H1 (cell line): ENCODE measurements around the gene POLL. TPM values are rescaled to one million over a fixed set of nuclear protein-coding genes. Genes with fewer than 3 reads are reported as not detected.
A peak's percentile ranks its signal among the peaks of the same experiment; 100 is the strongest.

ENCODE experiments used
- CTCF ChIA-PET: fragments of 300-600 bp; sonication (Branson Sonifier 250); formaldehyde crosslinking; loops from one replicate; lab custom pipeline; 2021; ENCODE audit not compliant: partially characterized antibody; lab: Charles Lee
- POLR2A ChIA-PET: fragments of 300-600 bp; sonication (Branson Sonifier 250); formaldehyde crosslinking; loops from one replicate; lab custom pipeline; 2021; ENCODE audit warnings: inconsistent platforms; ENCODE audit not compliant: partially characterized antibody; lab: Charles Lee
- DNase-seq, 2 experiments: peaks; one replicate each; pipeline versions ENCODE4 v3.0.0 to v3.0.0-alpha.2; 2010 to 2022; ENCODE audit warnings: low spot score in 2 of 2, low read depth in 1 of 2, mixed read lengths in 1 of 2
- FAIRE-seq: peaks from 2 replicates; lab custom pipeline; 2011; peaks lifted over from hg19 to GRCh38; lab: Jason Lieb, UNC
- H2AFZ ChIP-seq: 2 replicates; pipeline ENCODE4 v1.8.1; 2012; ENCODE audit warnings: low read length, inconsistent platforms
- H2AK5ac ChIP-seq: 2 replicates; pipeline ENCODE4 v1.6.1; 2013; ENCODE audit warnings: low read depth, low read length
- H2BK120ac ChIP-seq: replicated peaks from 2 replicates; pipeline ENCODE3; 2013; ENCODE audit warnings: low read depth, low read length, inconsistent platforms
- H2BK12ac ChIP-seq: 2 replicates; pipeline ENCODE4 v1.6.1; 2013; ENCODE audit warnings: low read depth, low read length
- H2BK15ac ChIP-seq: 2 replicates; pipeline ENCODE4 v1.6.1; 2013; ENCODE audit warnings: low read length
- H2BK20ac ChIP-seq: 2 replicates; pipeline ENCODE4 v1.6.1; 2013; ENCODE audit warnings: low read length
- H2BK5ac ChIP-seq: 2 replicates; pipeline ENCODE4 v1.6.1; 2013; ENCODE audit warnings: low read depth, low read length
- H3K14ac ChIP-seq: 2 replicates; pipeline ENCODE4 v1.6.1; 2013; ENCODE audit warnings: inconsistent platforms; ENCODE audit not compliant: insufficient read length
- H3K18ac ChIP-seq: 2 replicates; pipeline ENCODE4 v1.6.1; 2013; ENCODE audit warnings: low read length; ENCODE audit errors: extremely low read depth
- H3K23ac ChIP-seq: 2 replicates; pipeline ENCODE4 v1.6.1; 2013; ENCODE audit warnings: inconsistent platforms; ENCODE audit not compliant: insufficient read length
- H3K23me2 ChIP-seq: 2 replicates; pipeline ENCODE4 v1.6.1; 2013; ENCODE audit warnings: low read depth, low read length
- H3K27ac ChIP-seq: 2 replicates; pipeline ENCODE4 v1.6.1; 2011; ENCODE audit warnings: low read depth, low read length, inconsistent platforms
- H3K27me3 ChIP-seq, 4 experiments: replicated peaks in 1 of 4; 1 replicate in 1 of 4; 2 replicates in 3 of 4; pipeline versions ENCODE4 v1.6.1 to v1.8.1; 2011 to 2013; ENCODE audit warnings: low read length in 3 of 4, mild to moderate bottlenecking in 3 of 4, inconsistent platforms in 2 of 4, mixed read lengths in 2 of 4, moderate library complexity in 1 of 4; ENCODE audit not compliant: control insufficient read depth in 3 of 4, insufficient read depth in 3 of 4; ENCODE audit errors: extremely low read depth in 1 of 4
- H3K36me3 ChIP-seq, 4 experiments: 2 replicates each; pipeline versions ENCODE4 v1.6.1 to v1.8.1; 2011 to 2013; ENCODE audit warnings: mild to moderate bottlenecking in 4 of 4, low read length in 3 of 4, moderate library complexity in 2 of 4, control low read depth in 1 of 4, inconsistent platforms in 1 of 4; ENCODE audit not compliant: insufficient read depth in 4 of 4, control insufficient read depth in 2 of 4
- H3K4ac ChIP-seq: replicated peaks from 2 replicates; pipeline ENCODE3; 2013; ENCODE audit warnings: low read length, low read depth, mixed read lengths, inconsistent platforms; ENCODE audit not compliant: insufficient read length
- H3K4me1 ChIP-seq, 4 experiments: replicated peaks in 1 of 4; 1 replicate in 1 of 4; 2 replicates in 3 of 4; pipeline versions ENCODE4 v1.6.1 to v1.8.1; 2011 to 2013; ENCODE audit warnings: low read length in 3 of 4, inconsistent platforms in 2 of 4, mixed read lengths in 1 of 4; ENCODE audit not compliant: insufficient read depth in 4 of 4, control insufficient read depth in 3 of 4
- H3K4me2 ChIP-seq, 2 experiments: 2 replicates each; pipeline versions ENCODE4 v1.6.1 to v1.8.1; 2011 to 2013; ENCODE audit warnings: low read depth in 2 of 2, low read length in 2 of 2, control low read depth in 1 of 2, inconsistent platforms in 1 of 2, mild to moderate bottlenecking in 1 of 2; ENCODE audit not compliant: insufficient read depth in 1 of 2
- H3K4me3 ChIP-seq, 4 experiments: fragments of 200-600, 300-600 bp in 1 of 4; sonication (generic), shearing (Covaris generic), sonication (Bioruptor Twin) in 1 of 4; 2 replicates each; pipeline versions ENCODE4 v1.5.1 to v1.8.1; 2011 to 2016; ENCODE audit warnings: low read length in 4 of 4, low read depth in 3 of 4, control low read depth in 2 of 4, inconsistent platforms in 2 of 4, mild to moderate bottlenecking in 2 of 4, mixed read lengths in 1 of 4, moderate library complexity in 1 of 4; ENCODE audit not compliant: insufficient read depth in 2 of 4; ENCODE audit errors: extremely low read depth in 1 of 4
- H3K56ac ChIP-seq: replicated peaks from 2 replicates; pipeline ENCODE3; 2013; ENCODE audit warnings: low read depth, mild to moderate bottlenecking, mixed read lengths, low read length, inconsistent platforms; ENCODE audit not compliant: insufficient read length
- H3K79me1 ChIP-seq: 2 replicates; pipeline ENCODE4 v1.6.1; 2013; ENCODE audit warnings: low read depth, low read length, control low read depth
- H3K79me2 ChIP-seq, 2 experiments: 2 replicates each; pipeline versions ENCODE4 v1.6.1 to v1.8.1; 2012 to 2013; ENCODE audit warnings: low read length in 2 of 2, mild to moderate bottlenecking in 2 of 2, inconsistent platforms in 1 of 2; ENCODE audit not compliant: insufficient read depth in 2 of 2, control insufficient read depth in 1 of 2
- H3K9ac ChIP-seq, 4 experiments: replicated peaks in 1 of 4; 1 replicate in 1 of 4; 2 replicates in 3 of 4; pipeline versions ENCODE4 v1.6.1 to v1.8.1; 2011 to 2013; ENCODE audit warnings: low read depth in 3 of 4, low read length in 3 of 4, control low read depth in 2 of 4, mild to moderate bottlenecking in 2 of 4, moderate library complexity in 2 of 4, inconsistent platforms in 1 of 4; ENCODE audit errors: extremely low read depth in 1 of 4
- H3K9me3 ChIP-seq, 2 experiments: 2 replicates each; pipeline versions ENCODE4 v1.6.1 to v1.8.1; 2012 to 2013; ENCODE audit warnings: mild to moderate bottlenecking in 2 of 2, moderate library complexity in 2 of 2, control low read depth in 1 of 2, inconsistent platforms in 1 of 2, low read depth in 1 of 2, low read length in 1 of 2, mixed read lengths in 1 of 2; ENCODE audit not compliant: insufficient read depth in 2 of 2
- H4K20me1 ChIP-seq, 2 experiments: replicated peaks in 1 of 2; 2 replicates each; pipeline versions ENCODE3 to v1.8.1; 2011 to 2013; ENCODE audit warnings: inconsistent platforms in 2 of 2, low read length in 2 of 2, mild to moderate bottlenecking in 1 of 2; ENCODE audit not compliant: insufficient read depth in 2 of 2, control insufficient read depth in 1 of 2
- H4K5ac ChIP-seq: 2 replicates; pipeline ENCODE4 v1.6.1; 2013; ENCODE audit warnings: low read length, low read depth, mixed read lengths, inconsistent platforms; ENCODE audit not compliant: insufficient read length
- H4K8ac ChIP-seq: 2 replicates; pipeline ENCODE4 v1.8.0; 2013; ENCODE audit warnings: mild to moderate bottlenecking, moderate library complexity, low read length, inconsistent platforms; ENCODE audit not compliant: insufficient read depth; ENCODE audit errors: extremely low read depth
- H4K91ac ChIP-seq: replicated peaks from 2 replicates; pipeline ENCODE3; 2013; ENCODE audit warnings: low read length, mixed read lengths, inconsistent platforms; ENCODE audit not compliant: insufficient read length
- ASH2L ChIP-seq: fragments of 200-600, 300-600 bp; sonication (generic); IDR thresholded peaks from one replicate; pipeline ENCODE4 v1.7.1; 2017; ENCODE audit warnings: low read length
- EGR1 ChIP-seq: IDR thresholded peaks from 2 replicates; pipeline ENCODE4 v1.6.1; 2011; ENCODE audit warnings: low read depth, low read length, borderline replicate concordance
- HDAC6 ChIP-seq: IDR thresholded peaks from one replicate; pipeline ENCODE4 v1.7.1; 2012; ENCODE audit warnings: low read depth, mild to moderate bottlenecking, inconsistent platforms, low read length, moderate library complexity
- JUN ChIP-seq: IDR thresholded peaks from 2 replicates; pipeline ENCODE4 v1.6.1; 2011; ENCODE audit warnings: low read depth, mild to moderate bottlenecking, improper control_type of control experiment, low read length
- KDM1A ChIP-seq: fragments of 200-600, 300-600 bp; sonication (generic); IDR thresholded peaks from 2 replicates; pipeline ENCODE4 v1.7.1; 2016; ENCODE audit warnings: mild to moderate bottlenecking, low read length, borderline replicate concordance
- KDM5A ChIP-seq: fragments of 200-600 bp; IDR thresholded peaks from 2 replicates; pipeline ENCODE4 v1.7.1; 2012; ENCODE audit warnings: mild to moderate bottlenecking, low read length, inconsistent platforms, mixed read lengths
- MAX ChIP-seq: IDR thresholded peaks from 2 replicates; pipeline ENCODE4 v1.6.1; 2012; ENCODE audit warnings: inconsistent platforms
- SIRT6 ChIP-seq: IDR thresholded peaks from one replicate; pipeline ENCODE4 v1.7.1; 2012; ENCODE audit warnings: low read length, inconsistent platforms
- TCF12 ChIP-seq: IDR thresholded peaks from 2 replicates; pipeline ENCODE4 v1.6.1; 2011; ENCODE audit warnings: low read depth, mild to moderate bottlenecking, low read length
- WGBS, 2 experiments: shearing (Covaris generic) in 1 of 2; methylation state at CpG; one replicate each; pipeline versions ENCODE4 v1.1.6 to v1.1.7; 2013 to 2015; ENCODE audit warnings: low lambda C conversion rate in 2 of 2, mixed read lengths in 2 of 2, inconsistent platforms in 1 of 2, low coverage in 1 of 2, missing lambda C conversion rate in 1 of 2; ENCODE audit not compliant: insufficient replicate concordance in 2 of 2, insufficient coverage in 1 of 2, insufficient read length in 1 of 2; ENCODE audit errors: extremely low coverage in 1 of 2, missing lambda C conversion rate in 1 of 2; 5-methylcytosine and 5-hydroxymethylcytosine counted together
- polyA plus RNA-seq, 7 experiments: library from polyadenylated mRNA; depleted of rRNA in 3 of 7; stranded (reverse) in 5 of 7; unstranded in 2 of 7; fragments of >200 nt in 5 of 7; fragments of 200-250 nt in 2 of 7; gene quantifications; 1 replicate in 5 of 7; 2 replicates in 1 of 7; 4 replicates in 1 of 7; pipeline versions ENCODE4 v1.2.1 to v1.2.3, GENCODE V29; 2011 to 2013; ENCODE audit warnings: missing spikeins in 2 of 7, mixed read lengths in 2 of 7
- total RNA-seq: library from RNA; stranded (reverse); fragmentation: NEBNext Ultra II Directional; extraction: Animal tissue kit (Norgen Biotek cat#: 25700); gene quantifications from 2 replicates; pipeline ENCODE4 v1.2.1, GENCODE V29; 2021

Gene POLL
- total and polyA plus RNA-seq, 2 of the 8 experiments (the other 6 are each of a cell fraction or from before 2014, with no cell fraction given), result 26.1 to 45.9 TPM

- Histone ChIP-seq H3K23ac (no peak overlapping the region), H4K8ac (no peak overlapping the region; the same call in 1 of the 2 replicates), H3K27me3 (no peaks in the 10 kb centered on the region; a peak in 1 of 7 replicates), H2BK5ac (peak overlapping the region; percentile 60; the same call in 1 of the 2 replicates), H3K14ac (no peak overlapping the region), H3K79me2 (no peaks in the 10 kb centered on the region), H2BK15ac (no peak overlapping the region), H3K18ac (peak overlapping the region; percentile 65), H3K56ac (no peak overlapping the region), H3K4me1 (peaks cover 4 to 15% (median 8%) of the 10 kb centered on the region in 4 experiments), H3K4me2 (peak overlapping the region; percentile 40 to 42; a peak in 2 of 4 replicates), H2BK120ac (no peak overlapping the region), H3K4me3 (peak overlapping the region in 1 of 4 experiments; percentile 16; a peak in 1 of 8 replicates), H3K27ac (no peak overlapping the region), H3K79me1 (no peaks in the 10 kb centered on the region), H3K9me3 (peaks cover 6 to 9% of the 10 kb centered on the region in 2 experiments; a peak in 2 of 4 replicates), H2BK12ac (no peak overlapping the region), H4K91ac (peak overlapping the region; percentile 11), H4K20me1 (peaks cover 0 to 6% of the 10 kb centered on the region in 2 experiments), H2BK20ac (no peak overlapping the region), H3K4ac (no peak overlapping the region), H4K5ac (no peak overlapping the region), H2AFZ (no peak overlapping the region), H3K23me2 (no peaks in the 10 kb centered on the region), H3K36me3 (peaks cover 4 to 34% (median 10%) of the 10 kb centered on the region in 4 experiments; a peak in 5 of 8 replicates), H2AK5ac (no peak overlapping the region), H3K9ac (no peak overlapping the region)
- POLR2A ChIA-PET, result interaction anchor here (0.6 to 1.7 kb wide), 8 partner anchors 10 to 1078 kb away, joined by 3 to 7 read pairs (median 3); no protein-coding TSS in a partner anchor
- CTCF ChIA-PET, result interaction anchor here (0.6 to 7.5 kb wide), 19 partner anchors 11 to 552 kb away, joined by 3 to 56 read pairs (median 4); partner anchors contain the start of gene NPM3
- WGBS, 2 experiments, result 64% methylated on average over 9 of the region's 10 CpGs; no CpG with 5 or more reads in 1 of the 2 experiments
- DNase-seq (peak in 1 of 2 experiments; percentile 47), FAIRE-seq (no peak)
- TF ChIP-seq EGR1 (no peak), HDAC6 (no peak), TCF12 (peak; percentile 69; the same call in 1 of the 2 replicates), JUN (no peak), KDM5A (no peak), SIRT6 (no peak), KDM1A (peak; percentile 65; the same call in 1 of the 2 replicates), MAX (no peak), ASH2L (no peak)
Measured at GRCh38 chr10:101580486-101581399, 7.3 kb downstream of the POLL start.
